Heart left ventricle (tissue), 16 donors: ENCODE results near the gene ASCC3. TPM values are rescaled to one million over a fixed set of nuclear protein-coding genes. Genes with fewer than 3 reads are reported as not detected.

Experiments used
- ATAC-seq, 4 donors: fragments of 200-7000 bp; cut with Tn5 transposase; one replicate each; pipeline ENCODE4 v1.9.1; 2020 to 2022; ENCODE audit warnings: moderate library complexity in 4 of 4, mild to moderate bottlenecking in 3 of 4, moderate number of reproducible peaks in 1 of 4
- DNase-seq, 5 donors: peaks; one replicate each; pipeline ENCODE4 v3.0.0-alpha.2; 2020
- H3K27ac ChIP-seq, 12 donors: fragments of 200-600 bp; sonication (generic) in 4 of 12; one replicate each; pipeline versions ENCODE4 v1.5.0 to v1.8.0; 2016 to 2022; ENCODE audit warnings: mild to moderate bottlenecking in 2 of 12
- H3K27me3 ChIP-seq, 9 donors: fragments of 200-600 bp; sonication (generic) in 2 of 9; one replicate each; pipeline versions ENCODE4 v1.5.1 to v1.8.0; 2016 to 2022; ENCODE audit warnings: mild to moderate bottlenecking in 3 of 9
- H3K36me3 ChIP-seq, 9 donors: fragments of 200-600 bp; sonication (generic) in 2 of 9; one replicate each; pipeline versions ENCODE4 v1.5.0 to v1.8.0; 2018 to 2022; ENCODE audit warnings: mild to moderate bottlenecking in 2 of 9
- H3K4me1 ChIP-seq, 12 donors: fragments of 200-600 bp; sonication (generic) in 4 of 12; one replicate each; pipeline versions ENCODE4 v1.5.0 to v1.8.0; 2016 to 2022; ENCODE audit warnings: mild to moderate bottlenecking in 3 of 12
- H3K4me3 ChIP-seq, 12 donors: fragments of 200-600 bp; sonication (generic) in 4 of 12; one replicate each; pipeline versions ENCODE4 v1.5.0 to v1.8.0; 2017 to 2022; ENCODE audit warnings: mild to moderate bottlenecking in 9 of 12, moderate library complexity in 4 of 12
- H3K9me3 ChIP-seq, 12 donors: fragments of 200-600 bp; sonication (generic) in 4 of 12; one replicate each; pipeline versions ENCODE4 v1.5.0 to v1.8.0; 2016 to 2022; ENCODE audit warnings: mild to moderate bottlenecking in 1 of 12
- CTCF ChIP-seq, 12 donors: fragments of 200-600 bp; sonication (generic) in 4 of 12; IDR thresholded peaks; one replicate each; pipeline versions ENCODE4 v1.5.0 to v1.8.0; 2018 to 2022; ENCODE audit warnings: antibody characterized with exemption in 12 of 12, mild to moderate bottlenecking in 5 of 12
- POLR2A ChIP-seq, 2 donors: fragments of 450-650 bp; IDR thresholded peaks; one replicate each; pipeline ENCODE4 v1.6.1; 2017; ENCODE audit warnings: antibody characterized with exemption in 2 of 2, mild to moderate bottlenecking in 2 of 2, moderate library complexity in 2 of 2
- WGBS, 4 donors: extraction: QIAGEN DNeasy Blood & Tissue Kit in 2 of 4; methylation state at CpG; one replicate each; pipeline versions ENCODE4 v1.1.5 to v1.1.7; 2013 to 2018; 5-methylcytosine and 5-hydroxymethylcytosine counted together
- intact Hi-C, 10 donors: fragments of 100-400 bp; cut with DNase I; formaldehyde crosslinking; loops; one replicate each; pipeline versions ENCODE4 v1.11.1 to v1.14.2; 2022
- polyA plus RNA-seq, 2 donors: library from polyadenylated mRNA; stranded (reverse); fragments of 200-250 nt; gene quantifications; one replicate each; pipeline ENCODE4 v1.2.3, GENCODE V29; 2013
- total RNA-seq, 9 donors: library from RNA; depleted of rRNA in 2 of 9; stranded (reverse); fragments of >200 nt in 2 of 9; fragmentation: NEBNext Ultra II Directional in 3 of 9; extraction: Animal tissue kit (Norgen Biotek cat#: 25700) in 3 of 9; gene quantifications; one replicate each; pipeline versions ENCODE4 v1.1.0 to v1.2.4, GENCODE V29; 2016 to 2023
- donor health status: ischemic (EF 13 %, LVEDD 7.1; RV severe dilation, severe dysfunction).
- donor health status: healthy with polysubstance abuse.
- donor health status: DM: no; HTN: yes; CAD: no.
- donor health status: DM: no; HTN: no; CAD: no.
- donor health status: ischemic (EF 25% LVEDD 6.9; RV normal size, moderate dysfunction).
- donor health status: ischemic (EF 25% LVEDD 5.7; RV mildly dilated, moderate dysfunction).
- donor health status: healthy.
- donor health status: DM: yes; HTN: yes; CAD: no.
- donor health status: ischemic (EF 35%, LVEDD 5.7; RV mildly dilated, moderate dysfunction).
- donor health status: nonischemic (EF 11% LVEDD 7.7; RV severe dilation, severe dysfunction).
- donor health status: DM: yes; HTN: yes; CAD: no.
- donor health status: PGD.
- donor health status: ischemic (EF 29% LVEDD 5.4; RV normal size, mild dysfunction).
- donor health status: nonischemic (EF 23%, LVEDD 6.1; RV moderate dilation, normal function).

Gene ASCC3
- total and polyA plus RNA-seq, 11 donors, result 3.4 to 29.2 (median 15.0) TPM

- no peaks in the 10 kb centered on the region for H3K27me3 ChIP-seq
- H3K9me3 ChIP-seq, result no peaks in the 10 kb centered on the region
- ATAC-seq (no peak), DNase-seq (no peak)
- H3K4me1 ChIP-seq, result peaks cover 0 to 13% (median 0%) of the 10 kb centered on the region in 12 donors
- peaks cover 0 to 12% (median 3%) of the 10 kb centered on the region in 9 donors for H3K36me3 ChIP-seq
- no peak overlapping the region for H3K4me3 ChIP-seq
- no peak overlapping the region for H3K27ac ChIP-seq
- TF ChIP-seq POLR2A (IDR thresholded peaks at IDR 0.05) (no peak), CTCF (IDR thresholded peaks at IDR 0.05) (no peak)
- intact Hi-C loops, result no loop called here
- WGBS, 4 donors, result 96 to 99% (median 97%) methylated on average over 1 of the region's 1 CpG
Observed at GRCh38 chr6:100809346-100809745, 71.8 kb downstream of the ASCC3 start.

GRCh38 chr6:100808638-100809275, 72.4 kb downstream of the ASCC3 start:
- ATAC-seq (no peak), DNase-seq (no peak)
- peaks cover 0 to 13% (median 0%) of the 10 kb centered on the region in 12 donors for H3K4me1 ChIP-seq
- H3K27ac ChIP-seq, result no peak overlapping the region
- no peaks in the 10 kb centered on the region for H3K9me3 ChIP-seq
- intact Hi-C loops, result no loop called here
- H3K27me3 ChIP-seq, result no peaks in the 10 kb centered on the region
- TF ChIP-seq POLR2A (IDR thresholded peaks at IDR 0.05) (no peak), CTCF (IDR thresholded peaks at IDR 0.05) (no peak)
- peaks cover 0 to 15% (median 3%) of the 10 kb centered on the region in 9 donors for H3K36me3 ChIP-seq
- H3K4me3 ChIP-seq, result no peak overlapping the region
- WGBS, 4 donors, result 96 to 98% (median 97%) methylated on average over 3 of the region's 3 CpGs

GRCh38 chr6:100806296-100806695, 74.8 kb downstream of the ASCC3 start:
- TF ChIP-seq CTCF (IDR thresholded peaks at IDR 0.05), result no peak
- no peak for TF ChIP-seq POLR2A (IDR thresholded peaks at IDR 0.05)
- intact Hi-C loops, result no loop called here

GRCh38 chr6:100803264-100804045, 77.7 kb downstream of the ASCC3 start:
- TF ChIP-seq POLR2A (IDR thresholded peaks at IDR 0.05), result no peak
- TF ChIP-seq CTCF (IDR thresholded peaks at IDR 0.05), result no peak
- DNase-seq (no peak), ATAC-seq (no peak)
- Histone ChIP-seq H3K27me3 (no peaks in the 10 kb centered on the region), H3K4me3 (no peak overlapping the region), H3K27ac (no peak overlapping the region), H3K36me3 (peaks cover 0 to 32% (median 15%) of the 10 kb centered on the region in 9 donors), H3K4me1 (peaks cover 0 to 10% (median 0%) of the 10 kb centered on the region in 12 donors), H3K9me3 (no peaks in the 10 kb centered on the region)
- intact Hi-C loops, result no loop called here
- 83 to 95% (median 89%) methylated on average over 4 of the region's 4 CpGs for WGBS, 4 donors

More at GRCh38 chr6:100806296-100806695, 74.8 kb downstream of the ASCC3 start:
- Histone ChIP-seq H3K4me1 (peaks cover 0 to 13% (median 0%) of the 10 kb centered on the region in 12 donors), H3K9me3 (no peaks in the 10 kb centered on the region), H3K27ac (no peak overlapping the region), H3K27me3 (no peaks in the 10 kb centered on the region), H3K4me3 (no peak overlapping the region), H3K36me3 (peaks cover 0 to 18% (median 3%) of the 10 kb centered on the region in 9 donors)
- 93 to 97% (median 94%) methylated on average over 4 of the region's 4 CpGs for WGBS, 4 donors
- DNase-seq (no peak), ATAC-seq (no peak)
